Body of pancreas (tissue), 4 donors: Measurements from ENCODE around the gene ACAA1.

Experiments
- POLR2A ChIP-seq, 3 donors: fragments of 450-650 bp; IDR thresholded peaks; one replicate each; pipeline ENCODE4 v1.6.1; 2016; ENCODE audit warnings: antibody characterized with exemption in 3 of 3, mild to moderate bottlenecking in 2 of 3
- TF ChIP-seq, protein P1 (sequence below), 7 experiments: fragments of 450-650 bp in 4 of 7; fragments of 200-600 bp in 3 of 7; sonication (generic) in 3 of 7; IDR thresholded peaks; one replicate each; pipeline ENCODE4 v1.5.1; 2016 to 2019; ENCODE audit warnings: antibody characterized with exemption in 7 of 7

- TF ChIP-seq, protein P1, sequence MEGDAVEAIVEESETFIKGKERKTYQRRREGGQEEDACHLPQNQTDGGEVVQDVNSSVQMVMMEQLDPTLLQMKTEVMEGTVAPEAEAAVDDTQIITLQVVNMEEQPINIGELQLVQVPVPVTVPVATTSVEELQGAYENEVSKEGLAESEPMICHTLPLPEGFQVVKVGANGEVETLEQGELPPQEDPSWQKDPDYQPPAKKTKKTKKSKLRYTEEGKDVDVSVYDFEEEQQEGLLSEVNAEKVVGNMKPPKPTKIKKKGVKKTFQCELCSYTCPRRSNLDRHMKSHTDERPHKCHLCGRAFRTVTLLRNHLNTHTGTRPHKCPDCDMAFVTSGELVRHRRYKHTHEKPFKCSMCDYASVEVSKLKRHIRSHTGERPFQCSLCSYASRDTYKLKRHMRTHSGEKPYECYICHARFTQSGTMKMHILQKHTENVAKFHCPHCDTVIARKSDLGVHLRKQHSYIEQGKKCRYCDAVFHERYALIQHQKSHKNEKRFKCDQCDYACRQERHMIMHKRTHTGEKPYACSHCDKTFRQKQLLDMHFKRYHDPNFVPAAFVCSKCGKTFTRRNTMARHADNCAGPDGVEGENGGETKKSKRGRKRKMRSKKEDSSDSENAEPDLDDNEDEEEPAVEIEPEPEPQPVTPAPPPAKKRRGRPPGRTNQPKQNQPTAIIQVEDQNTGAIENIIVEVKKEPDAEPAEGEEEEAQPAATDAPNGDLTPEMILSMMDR (IDR thresholded peaks at IDR 0.05) = no peak
- no peak for TF ChIP-seq POLR2A (IDR thresholded peaks at IDR 0.05)
Observed at GRCh38 chr3:38177181-38177580, 40.3 kb upstream of the ACAA1 start.
